Gastroesophageal sphincter (tissue), 4 donors: ENCODE data around the gene SPINT4. TPM values are rescaled to one million over a fixed set of nuclear protein-coding genes. Genes with fewer than 3 reads are reported as not detected.

Source experiments
- ATAC-seq: fragments of 150-250 bp; one replicate; pipeline ENCODE4 v1.9.1; 2016; ENCODE audit warnings: mild to moderate bottlenecking, moderate library complexity
- H3K27ac ChIP-seq, 4 donors: fragments of 200-600 bp; sonication (generic) in 3 of 4; 1 replicate in 3 of 4; 2 replicates in 1 of 4; pipeline ENCODE4 v1.5.1; 2016 to 2019
- H3K27me3 ChIP-seq: fragments of 200-600 bp; sonication (generic); one replicate; pipeline ENCODE4 v1.5.1; 2019
- H3K36me3 ChIP-seq, 2 donors: fragments of 200-600 bp; sonication (generic); one replicate each; pipeline ENCODE4 v1.5.1; 2019; ENCODE audit warnings: control low read depth in 1 of 2
- H3K4me1 ChIP-seq, 3 donors: fragments of 200-600 bp; sonication (generic); 1 replicate in 2 of 3; 2 replicates in 1 of 3; pipeline ENCODE4 v1.5.1; 2016 to 2019; ENCODE audit warnings: control low read depth in 2 of 3
- H3K4me3 ChIP-seq, 2 donors: fragments of 200-600 bp; sonication (generic); one replicate each; pipeline ENCODE4 v1.5.1; 2019; ENCODE audit warnings: mild to moderate bottlenecking in 1 of 2, moderate library complexity in 1 of 2
- H3K9me3 ChIP-seq, 3 donors: fragments of 200-600 bp; sonication (generic); one replicate each; pipeline ENCODE4 v1.5.1; 2017 to 2019; ENCODE audit warnings: control low read depth in 2 of 3
- CTCF ChIP-seq, 4 experiments: fragments of 200-600 bp in 2 of 4; fragments of 450-650 bp in 2 of 4; sonication (generic) in 1 of 4; IDR thresholded peaks; one replicate each; pipeline ENCODE4 v1.5.1; 2017 to 2019; ENCODE audit warnings: antibody characterized with exemption in 4 of 4, mild to moderate bottlenecking in 2 of 4, moderate library complexity in 2 of 4
- EP300 ChIP-seq: sonication (generic); formaldehyde crosslinking; IDR thresholded peaks from one replicate; pipeline ENCODE4 v1.6.1; 2017; ENCODE audit warnings: antibody characterized with exemption, mild to moderate bottlenecking
- POLR2A ChIP-seq, 2 donors: fragments of 450-650 bp; IDR thresholded peaks; one replicate each; pipeline ENCODE4 v1.6.1; 2017; ENCODE audit warnings: antibody characterized with exemption in 2 of 2, mild to moderate bottlenecking in 2 of 2, moderate library complexity in 1 of 2
- POLR2AphosphoS5 ChIP-seq: sonication (generic); formaldehyde crosslinking; IDR thresholded peaks from one replicate; pipeline ENCODE4 v1.6.1; 2017; ENCODE audit warnings: antibody characterized with exemption
- WGBS, 2 donors: methylation state at CpG; one replicate each; pipeline ENCODE4 v1.1.5; 2018; ENCODE audit warnings: low coverage in 1 of 2; 5-methylcytosine and 5-hydroxymethylcytosine counted together
- total RNA-seq, 4 donors: library from RNA; depleted of rRNA; stranded (reverse); fragments of >200 nt; gene quantifications; one replicate each; pipeline ENCODE4 v1.1.0, GENCODE V29; 2016

Gene SPINT4
- total RNA-seq, 4 donors from 2014 or later = not detected

- no peaks in the 10 kb centered on the region for H3K9me3 ChIP-seq
- H3K27ac ChIP-seq = no peak overlapping the region
- H3K4me3 ChIP-seq = no peak overlapping the region
- H3K36me3 ChIP-seq = no peaks in the 10 kb centered on the region
- no peaks in the 10 kb centered on the region for H3K27me3 ChIP-seq
- no peaks in the 10 kb centered on the region for H3K4me1 ChIP-seq
- no peak for TF ChIP-seq POLR2A (IDR thresholded peaks at IDR 0.05)
- no peak for TF ChIP-seq CTCF (IDR thresholded peaks at IDR 0.05)
- TF ChIP-seq EP300 = no peak
- TF ChIP-seq POLR2AphosphoS5 = no peak
- no peak for ATAC-seq
- 53 to 63% methylated on average over 4 of the region's 4 CpGs for WGBS, 2 donors
Observed at GRCh38 chr20:45765307-45765875, 43.2 kb downstream of the SPINT4 start.

- no peak for TF ChIP-seq POLR2A (IDR thresholded peaks at IDR 0.05)
- no peak for TF ChIP-seq EP300
- TF ChIP-seq POLR2AphosphoS5 = no peak
- TF ChIP-seq CTCF (IDR thresholded peaks at IDR 0.05) = no peak
- Histone ChIP-seq H3K9me3 (no peaks in the 10 kb centered on the region), H3K4me3 (no peak overlapping the region), H3K4me1 (peaks cover 0 to 4% (median 0%) of the 10 kb centered on the region in 3 donors), H3K27ac (no peak overlapping the region), H3K36me3 (no peaks in the 10 kb centered on the region), H3K27me3 (no peaks in the 10 kb centered on the region)
- WGBS, 2 donors = 51 to 72% methylated on average over 2 to 3 of the region's 3 CpGs
- no peak for ATAC-seq
Observed at GRCh38 chr20:45765980-45766379, 43.8 kb downstream of the SPINT4 start.

- TF ChIP-seq POLR2AphosphoS5 (no peak), CTCF (IDR thresholded peaks at IDR 0.05) (no peak), EP300 (no peak), POLR2A (IDR thresholded peaks at IDR 0.05) (no peak)
- Histone ChIP-seq H3K27me3 (no peaks in the 10 kb centered on the region), H3K27ac (no peak overlapping the region), H3K36me3 (no peaks in the 10 kb centered on the region), H3K4me1 (peaks cover 0 to 16% (median 6%) of the 10 kb centered on the region in 3 donors), H3K4me3 (no peak overlapping the region), H3K9me3 (no peaks in the 10 kb centered on the region)
- ATAC-seq = no peak
Observed at GRCh38 chr20:45768479-45768878, 46.3 kb downstream of the SPINT4 start.

- peak overlapping the region in 3 of 4 donors; percentile 59 to 69 (median 64) for H3K27ac ChIP-seq
- no peak overlapping the region for H3K4me3 ChIP-seq
- no peaks in the 10 kb centered on the region for H3K27me3 ChIP-seq
- H3K4me1 ChIP-seq = peaks cover 0 to 16% (median 6%) of the 10 kb centered on the region in 3 donors
- ATAC-seq = peak; percentile 78
- WGBS, 2 donors = 20% methylated on average over 2 of the region's 5 CpGs; no CpG with 5 or more reads in 1 of the 2 donors
- H3K36me3 ChIP-seq = no peaks in the 10 kb centered on the region
- H3K9me3 ChIP-seq = no peaks in the 10 kb centered on the region
- TF ChIP-seq POLR2A (IDR thresholded peaks at IDR 0.05) (no peak), POLR2AphosphoS5 (peak; percentile 33), CTCF (IDR thresholded peaks at IDR 0.05) (peak; percentile 92 to 98 (median 96)), EP300 (no peak)
Observed at GRCh38 chr20:45771182-45771759, 49.1 kb downstream of the SPINT4 start.

GRCh38 chr20:45772693-45773092 lies 50.5 kb downstream of the SPINT4 start:
- ATAC-seq = peak; percentile 28
- TF ChIP-seq CTCF (IDR thresholded peaks at IDR 0.05) (no peak), POLR2AphosphoS5 (no peak), POLR2A (IDR thresholded peaks at IDR 0.05) (no peak), EP300 (no peak)
- peak overlapping the region in 1 of 4 donors; percentile 19 for H3K27ac ChIP-seq
- WGBS, 2 donors = 41 to 53% methylated on average over 2 to 3 of the region's 3 CpGs
- no peak overlapping the region for H3K4me3 ChIP-seq
- H3K27me3 ChIP-seq = no peaks in the 10 kb centered on the region
- peaks cover 0 to 20% (median 6%) of the 10 kb centered on the region in 3 donors for H3K4me1 ChIP-seq
- H3K9me3 ChIP-seq = no peaks in the 10 kb centered on the region
- H3K36me3 ChIP-seq = no peaks in the 10 kb centered on the region
